H9 (cell line): ENCODE results near the gene ARNT2. TPM values are rescaled to one million over a fixed set of nuclear protein-coding genes. Genes with fewer than 3 reads are reported as not detected.

Experiments used
- DNase-seq: peaks from one replicate; pipeline ENCODE4 v3.0.0-alpha.2; 2017
- H2AFZ ChIP-seq: one replicate; pipeline ENCODE4 v1.6.1; 2013; ENCODE audit warnings: mild to moderate bottlenecking, low read length, control low read depth, moderate library complexity
- H2AK5ac ChIP-seq: 2 replicates; pipeline ENCODE4 v1.6.1; 2013; ENCODE audit warnings: low read length, control low read depth, mixed read lengths; ENCODE audit not compliant: insufficient read length
- H2BK120ac ChIP-seq: one replicate; pipeline ENCODE4 v1.6.1; 2013; ENCODE audit warnings: low read depth, mild to moderate bottlenecking, low read length, control low read depth, inconsistent platforms; ENCODE audit not compliant: poor library complexity, severe bottlenecking
- H2BK12ac ChIP-seq: 2 replicates; pipeline ENCODE4 v1.6.1; 2013; ENCODE audit warnings: low read length, control low read depth, mixed read lengths, low read depth; ENCODE audit not compliant: insufficient read length
- H2BK15ac ChIP-seq: 2 replicates; pipeline ENCODE4 v1.6.1; 2013; ENCODE audit warnings: low read depth, low read length, control low read depth
- H2BK20ac ChIP-seq: one replicate; pipeline ENCODE4 v1.6.1; 2013; ENCODE audit warnings: low read depth, mild to moderate bottlenecking, low read length, control low read depth, inconsistent platforms; ENCODE audit not compliant: poor library complexity, severe bottlenecking
- H2BK5ac ChIP-seq: 2 replicates; pipeline ENCODE4 v1.6.1; 2013; ENCODE audit warnings: low read length, control low read depth, mixed read lengths; ENCODE audit not compliant: insufficient read length
- H3K14ac ChIP-seq: 2 replicates; pipeline ENCODE4 v1.6.1; 2013; ENCODE audit warnings: low read length, control low read depth; ENCODE audit not compliant: insufficient read depth
- H3K18ac ChIP-seq: 2 replicates; pipeline ENCODE4 v1.6.1; 2013; ENCODE audit warnings: low read depth, mild to moderate bottlenecking, mixed read lengths, low read length, control low read depth; ENCODE audit not compliant: insufficient read length
- H3K23ac ChIP-seq: 2 replicates; pipeline ENCODE4 v1.6.1; 2013; ENCODE audit warnings: low read length, control low read depth, mixed read lengths, low read depth; ENCODE audit not compliant: insufficient read length
- H3K23me2 ChIP-seq: 2 replicates; pipeline ENCODE4 v1.6.1; 2013; ENCODE audit warnings: low read depth, mild to moderate bottlenecking, mixed read lengths, low read length, control low read depth; ENCODE audit not compliant: insufficient read length, poor library complexity, severe bottlenecking
- H3K27ac ChIP-seq: 2 replicates; pipeline ENCODE4 v1.5.1; 2013; ENCODE audit warnings: low read length, control low read depth, mixed read lengths, low read depth; ENCODE audit not compliant: insufficient read length
- H3K27me3 ChIP-seq: 2 replicates; pipeline ENCODE4 v1.6.1; 2013; ENCODE audit warnings: low read length, control low read depth, inconsistent platforms; ENCODE audit not compliant: insufficient read depth
- H3K4ac ChIP-seq: 2 replicates; pipeline ENCODE4 v1.6.1; 2013; ENCODE audit warnings: low read depth, mild to moderate bottlenecking, control low read depth, inconsistent platforms, low read length, moderate library complexity
- H3K4me1 ChIP-seq: 2 replicates; pipeline ENCODE4 v1.6.1; 2013; ENCODE audit warnings: low read length, control low read depth, inconsistent platforms; ENCODE audit not compliant: insufficient read depth
- H3K4me2 ChIP-seq: 2 replicates; pipeline ENCODE4 v1.6.1; 2013; ENCODE audit warnings: low read length, control low read depth, mixed read lengths; ENCODE audit not compliant: insufficient read length, insufficient read depth
- H3K56ac ChIP-seq: 2 replicates; pipeline ENCODE4 v1.6.1; 2013; ENCODE audit warnings: low read depth, mild to moderate bottlenecking, mixed read lengths, low read length, control low read depth; ENCODE audit not compliant: insufficient read length
- H3K79me1 ChIP-seq: 2 replicates; pipeline ENCODE4 v1.6.1; 2013; ENCODE audit warnings: low read depth, mild to moderate bottlenecking, moderate library complexity, low read length, control low read depth, inconsistent platforms; ENCODE audit not compliant: insufficient read depth, poor library complexity, severe bottlenecking
- H3K79me2 ChIP-seq: 2 replicates; pipeline ENCODE4 v1.6.1; 2013; ENCODE audit warnings: low read length, control low read depth, inconsistent platforms; ENCODE audit not compliant: insufficient read depth
- H3K9ac ChIP-seq: 2 replicates; pipeline ENCODE4 v1.6.1; 2013; ENCODE audit warnings: low read length, control low read depth, mixed read lengths; ENCODE audit not compliant: insufficient read length; ENCODE audit errors: extremely low read depth
- H3K9me3 ChIP-seq: one replicate; pipeline ENCODE4 v1.6.1; 2013; ENCODE audit warnings: low read depth, low read length, inconsistent platforms; ENCODE audit not compliant: control insufficient read depth
- H3T11ph ChIP-seq: one replicate; pipeline ENCODE4 v1.6.1; 2013; ENCODE audit warnings: mild to moderate bottlenecking, low read length, control low read depth, inconsistent platforms
- H4K20me1 ChIP-seq: one replicate; pipeline ENCODE4 v1.6.1; 2013; ENCODE audit not compliant: control insufficient read depth, insufficient read length, insufficient read depth
- H4K5ac ChIP-seq: 2 replicates; pipeline ENCODE4 v1.6.1; 2013; ENCODE audit warnings: low read depth, mild to moderate bottlenecking, mixed read lengths, low read length, control low read depth; ENCODE audit not compliant: insufficient read length
- H4K8ac ChIP-seq: replicated peaks from 2 replicates; pipeline ENCODE4 v1.6.1; 2013; ENCODE audit warnings: low read length, control low read depth, mixed read lengths, low read depth; ENCODE audit not compliant: insufficient read length
- H4K91ac ChIP-seq: 2 replicates; pipeline ENCODE4 v1.6.1; 2013; ENCODE audit warnings: low read depth, mild to moderate bottlenecking, moderate library complexity, mixed read lengths, low read length, control low read depth; ENCODE audit not compliant: insufficient read length
- H3K27ac Mint-ChIP-seq, 3 experiments: 2 replicates in 2 of 3; 3 replicates in 1 of 3; pipeline ENCODE4 v1.8.0; 2020 to 2021; ENCODE audit warnings: mixed read lengths in 3 of 3, mild to moderate bottlenecking in 1 of 3, moderate library complexity in 1 of 3
- H3K27me3 Mint-ChIP-seq: 2 replicates; pipeline ENCODE4 v1.8.0; 2021; ENCODE audit warnings: low read depth, mild to moderate bottlenecking, moderate library complexity, mixed read lengths
- H3K36me3 Mint-ChIP-seq, 3 experiments: 2 replicates in 2 of 3; 3 replicates in 1 of 3; pipeline ENCODE4 v1.8.0; 2020 to 2021; ENCODE audit warnings: low read depth in 3 of 3, mixed read lengths in 3 of 3; ENCODE audit not compliant: insufficient read depth in 1 of 3
- H3K4me1 Mint-ChIP-seq, 2 experiments: 2 replicates each; pipeline ENCODE4 v1.8.0; 2020; ENCODE audit warnings: mixed read lengths in 2 of 2
- H3K4me3 Mint-ChIP-seq, 2 experiments: 2 replicates in 1 of 2; 3 replicates in 1 of 2; pipeline ENCODE4 v1.8.0; 2020 to 2021; ENCODE audit warnings: mild to moderate bottlenecking in 2 of 2, mixed read lengths in 2 of 2, moderate library complexity in 1 of 2
- H3K9me3 Mint-ChIP-seq, 2 experiments: 2 replicates in 1 of 2; 3 replicates in 1 of 2; pipeline ENCODE4 v1.8.0; 2020; ENCODE audit warnings: mild to moderate bottlenecking in 2 of 2, mixed read lengths in 2 of 2, moderate library complexity in 1 of 2
- CTCF ChIP-seq: fragments of 200-600 bp; sonication (generic); conservative IDR thresholded peaks from 3 replicates; pipeline ENCODE4 v1.8.0; 2021; ENCODE audit warnings: antibody characterized with exemption, mild to moderate bottlenecking
- WGBS: extraction: QIAGEN DNeasy Blood & Tissue Kit; methylation state at CpG from one replicate; pipeline ENCODE4 v1.1.7; 2013; ENCODE audit warnings: missing lambda C conversion rate, low lambda C conversion rate, mixed read lengths; ENCODE audit not compliant: insufficient read length; ENCODE audit errors: extremely low coverage; 5-methylcytosine and 5-hydroxymethylcytosine counted together
- total RNA-seq: library from RNA; stranded (reverse); gene quantifications from 2 replicates; pipeline ENCODE4 v1.2.1, GENCODE V29; 2021

ARNT2 gene
- total RNA-seq, 1 experiment from 2014 or later: 10.5 TPM

DNA sequence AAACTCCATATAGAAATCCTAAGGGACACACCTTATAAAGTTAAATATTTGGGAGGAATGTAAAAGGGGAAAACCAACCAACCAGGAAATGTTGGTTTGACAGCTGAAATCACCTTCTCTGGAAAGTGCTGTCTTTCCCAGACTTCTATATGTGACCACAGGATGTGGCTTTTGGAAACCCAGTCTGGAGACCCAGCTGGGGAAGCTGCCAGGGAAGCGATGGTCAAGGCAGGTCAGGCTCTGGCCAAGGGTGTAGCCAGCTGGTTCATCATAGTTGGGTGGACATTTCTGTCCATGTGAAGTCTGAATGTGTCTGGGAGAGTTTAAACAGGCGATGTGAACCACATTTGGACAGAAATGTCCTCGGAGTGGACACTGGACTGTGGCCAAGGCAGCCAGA, 73.9 kb downstream of the ARNT2 start:
- Histone ChIP-seq H3K9me3 (no peaks in the 10 kb centered on the region), H3K79me2 (no peaks in the 10 kb centered on the region), H2AK5ac (no peak overlapping the region), H3K9ac (no peak overlapping the region), H2AFZ (no peak overlapping the region), H3K23ac (no peak overlapping the region), H3T11ph (no peak overlapping the region), H3K18ac (no peak overlapping the region), H3K23me2 (no peaks in the 10 kb centered on the region), H4K91ac (no peak overlapping the region), H4K8ac (no peak overlapping the region), H2BK120ac (no peak overlapping the region), H2BK15ac (no peak overlapping the region), H3K4me1 (peaks cover 6% of the 10 kb centered on the region; the same call in 1 of the 2 replicates), H3K14ac (no peak overlapping the region), H2BK5ac (no peak overlapping the region), H3K27ac (no peak overlapping the region), H3K27me3 (no peaks in the 10 kb centered on the region), H2BK20ac (no peak overlapping the region), H3K4me2 (no peak overlapping the region), H3K56ac (no peak overlapping the region), H4K20me1 (no peaks in the 10 kb centered on the region), H3K4ac (no peak overlapping the region), H4K5ac (no peak overlapping the region), H3K79me1 (no peaks in the 10 kb centered on the region), H2BK12ac (no peak overlapping the region)
- TF ChIP-seq CTCF: no peak
- Mint-ChIP-seq H3K27me3 (no peaks in the 10 kb centered on the region), H3K4me1 (peaks cover 38 to 40% of the 10 kb centered on the region in 2 experiments), H3K4me3 (no peak overlapping the region), H3K9me3 (peaks cover 16 to 17% of the 10 kb centered on the region in 2 experiments), H3K36me3 (peaks cover 24 to 48% (median 27%) of the 10 kb centered on the region in 3 experiments), H3K27ac (peak overlapping the region in 1 of 3 experiments; percentile 52; a peak in 1 of 7 replicates)
- DNase-seq: no peak
- WGBS: no CpG with 5 or more reads among the region's 3 CpGs
